Right lobe of liver (tissue), 4 donors: ENCODE results near the gene MAT2A.

Source experiments
- POLR2A ChIP-seq: fragments of 450-650 bp; IDR thresholded peaks from one replicate; pipeline ENCODE4 v1.6.1; 2017; ENCODE audit warnings: antibody characterized with exemption, mild to moderate bottlenecking
- TF ChIP-seq, protein P1 (sequence below), 4 donors: fragments of 200-600 bp in 3 of 4; fragments of 450-650 bp in 1 of 4; IDR thresholded peaks; one replicate each; pipeline versions ENCODE4 v1.5.1 to v1.8.0; 2016 to 2022; ENCODE audit warnings: antibody characterized with exemption in 4 of 4, mild to moderate bottlenecking in 2 of 4
- donor health status: DM: no; HTN: no; CAD: no.
- donor health status: DM: no; HTN: no; CAD: no.
- donor health status: DM: no; HTN: yes; CAD: no.

DNA sequence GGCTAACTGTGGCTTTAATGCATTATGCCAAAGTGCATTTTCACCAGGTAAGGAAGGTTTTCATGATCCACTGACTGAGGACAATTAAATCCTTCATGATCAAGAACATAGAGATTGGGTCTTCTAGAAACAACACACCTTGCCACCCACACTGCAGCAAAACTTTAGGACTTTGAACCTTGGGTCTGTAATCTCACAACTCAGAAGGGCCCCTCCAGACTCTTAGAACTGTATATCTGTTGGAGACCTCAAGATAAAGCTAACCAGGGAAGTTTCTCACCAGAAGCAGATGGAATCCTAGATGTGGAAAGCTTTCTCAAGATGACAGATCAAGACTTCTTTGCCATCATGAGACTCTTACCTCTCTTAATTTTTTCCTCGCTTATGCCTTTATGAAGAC is 42.5 kb upstream of the MAT2A start:
- no peak for TF ChIP-seq POLR2A
- TF ChIP-seq, protein P1, sequence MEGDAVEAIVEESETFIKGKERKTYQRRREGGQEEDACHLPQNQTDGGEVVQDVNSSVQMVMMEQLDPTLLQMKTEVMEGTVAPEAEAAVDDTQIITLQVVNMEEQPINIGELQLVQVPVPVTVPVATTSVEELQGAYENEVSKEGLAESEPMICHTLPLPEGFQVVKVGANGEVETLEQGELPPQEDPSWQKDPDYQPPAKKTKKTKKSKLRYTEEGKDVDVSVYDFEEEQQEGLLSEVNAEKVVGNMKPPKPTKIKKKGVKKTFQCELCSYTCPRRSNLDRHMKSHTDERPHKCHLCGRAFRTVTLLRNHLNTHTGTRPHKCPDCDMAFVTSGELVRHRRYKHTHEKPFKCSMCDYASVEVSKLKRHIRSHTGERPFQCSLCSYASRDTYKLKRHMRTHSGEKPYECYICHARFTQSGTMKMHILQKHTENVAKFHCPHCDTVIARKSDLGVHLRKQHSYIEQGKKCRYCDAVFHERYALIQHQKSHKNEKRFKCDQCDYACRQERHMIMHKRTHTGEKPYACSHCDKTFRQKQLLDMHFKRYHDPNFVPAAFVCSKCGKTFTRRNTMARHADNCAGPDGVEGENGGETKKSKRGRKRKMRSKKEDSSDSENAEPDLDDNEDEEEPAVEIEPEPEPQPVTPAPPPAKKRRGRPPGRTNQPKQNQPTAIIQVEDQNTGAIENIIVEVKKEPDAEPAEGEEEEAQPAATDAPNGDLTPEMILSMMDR (IDR thresholded peaks at IDR 0.05) = no peak
